GM12801 (cell line): ENCODE results near the gene UQCC3.

Experiments used
- TF ChIP-seq, protein P1 (sequence below): IDR thresholded peaks from one replicate; pipeline ENCODE4 v1.5.1; 2011; ENCODE audit warnings: control low read depth; ENCODE audit not compliant: insufficient read length; ENCODE audit errors: extremely low read depth

Gene UQCC3

DNA sequence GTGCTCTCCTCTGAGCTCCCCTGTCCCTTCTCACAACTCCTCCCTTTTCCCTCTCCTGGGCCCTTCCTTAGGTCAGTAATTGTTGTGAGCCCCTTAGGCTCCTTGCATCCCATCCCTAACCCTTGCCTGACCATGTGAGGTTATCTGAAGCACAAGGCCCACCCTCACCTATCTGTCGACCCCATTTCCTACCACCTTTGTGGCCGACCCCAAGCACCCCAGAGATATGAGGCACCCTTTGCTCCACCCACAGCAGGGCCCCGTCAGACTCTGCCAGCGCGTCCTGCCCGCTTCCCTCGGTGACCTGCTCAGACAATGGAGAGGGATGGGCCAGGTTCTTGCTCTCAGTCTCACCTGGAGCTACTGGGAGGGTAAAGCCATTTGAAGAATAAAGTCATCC is 37.3 kb downstream of the UQCC3 start:
- TF ChIP-seq, protein P1, sequence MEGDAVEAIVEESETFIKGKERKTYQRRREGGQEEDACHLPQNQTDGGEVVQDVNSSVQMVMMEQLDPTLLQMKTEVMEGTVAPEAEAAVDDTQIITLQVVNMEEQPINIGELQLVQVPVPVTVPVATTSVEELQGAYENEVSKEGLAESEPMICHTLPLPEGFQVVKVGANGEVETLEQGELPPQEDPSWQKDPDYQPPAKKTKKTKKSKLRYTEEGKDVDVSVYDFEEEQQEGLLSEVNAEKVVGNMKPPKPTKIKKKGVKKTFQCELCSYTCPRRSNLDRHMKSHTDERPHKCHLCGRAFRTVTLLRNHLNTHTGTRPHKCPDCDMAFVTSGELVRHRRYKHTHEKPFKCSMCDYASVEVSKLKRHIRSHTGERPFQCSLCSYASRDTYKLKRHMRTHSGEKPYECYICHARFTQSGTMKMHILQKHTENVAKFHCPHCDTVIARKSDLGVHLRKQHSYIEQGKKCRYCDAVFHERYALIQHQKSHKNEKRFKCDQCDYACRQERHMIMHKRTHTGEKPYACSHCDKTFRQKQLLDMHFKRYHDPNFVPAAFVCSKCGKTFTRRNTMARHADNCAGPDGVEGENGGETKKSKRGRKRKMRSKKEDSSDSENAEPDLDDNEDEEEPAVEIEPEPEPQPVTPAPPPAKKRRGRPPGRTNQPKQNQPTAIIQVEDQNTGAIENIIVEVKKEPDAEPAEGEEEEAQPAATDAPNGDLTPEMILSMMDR, result no peak

DNA sequence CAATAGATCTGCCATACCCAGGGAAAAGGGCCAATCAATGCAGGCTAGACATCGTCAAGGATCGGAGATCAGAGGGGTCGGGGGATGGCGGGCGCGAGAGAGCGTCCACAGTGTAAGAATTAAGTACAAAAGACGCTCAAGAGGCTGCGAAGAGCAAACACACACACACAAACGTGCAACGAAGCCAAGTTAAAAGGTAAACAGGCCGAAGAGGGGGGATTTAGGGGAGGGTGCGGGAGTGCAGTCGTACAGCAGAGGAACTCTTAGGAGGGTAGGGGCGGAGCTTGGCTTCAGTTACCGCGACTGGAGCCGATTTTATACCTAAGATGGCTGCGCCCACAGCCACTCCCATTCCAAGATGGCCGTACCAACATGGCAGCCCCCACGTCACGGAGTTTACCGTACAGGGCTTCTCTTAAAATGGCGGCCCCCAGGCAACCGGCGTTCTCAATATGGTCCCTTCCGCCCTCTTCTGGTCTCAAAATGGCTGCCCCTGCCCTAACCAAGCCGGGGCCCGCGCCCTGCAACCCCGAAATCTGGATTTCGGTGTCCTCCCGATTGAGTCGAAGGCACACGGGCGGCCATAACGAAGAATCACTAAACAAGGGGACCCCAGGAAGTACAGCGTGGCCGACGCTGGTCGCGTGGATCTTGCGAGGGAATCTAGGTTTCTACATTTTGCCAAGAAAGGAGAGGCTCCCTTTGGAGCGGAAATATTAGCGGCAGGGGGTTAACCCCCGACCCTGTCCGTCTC is 38.0 kb downstream of the UQCC3 start:
- TF ChIP-seq, protein P1, result no peak

DNA sequence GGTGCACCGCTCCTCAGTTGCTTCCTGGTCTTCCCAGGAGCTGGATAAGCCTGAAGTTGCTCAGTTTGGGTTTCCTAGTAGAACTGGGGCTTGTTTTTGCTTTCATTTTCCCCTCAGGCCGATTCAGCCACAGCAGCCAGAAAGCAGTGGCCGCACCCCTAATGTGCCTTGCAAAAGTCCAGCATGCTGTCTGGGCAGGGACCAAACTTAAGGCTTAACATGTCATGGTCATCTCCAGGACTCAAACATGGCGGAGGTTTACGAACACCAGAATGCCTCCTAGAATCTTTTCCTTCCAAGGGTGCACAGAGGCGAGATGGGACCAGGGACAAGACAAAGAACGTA is 38.5 kb downstream of the UQCC3 start:
- TF ChIP-seq, protein P1, result no peak

DNA sequence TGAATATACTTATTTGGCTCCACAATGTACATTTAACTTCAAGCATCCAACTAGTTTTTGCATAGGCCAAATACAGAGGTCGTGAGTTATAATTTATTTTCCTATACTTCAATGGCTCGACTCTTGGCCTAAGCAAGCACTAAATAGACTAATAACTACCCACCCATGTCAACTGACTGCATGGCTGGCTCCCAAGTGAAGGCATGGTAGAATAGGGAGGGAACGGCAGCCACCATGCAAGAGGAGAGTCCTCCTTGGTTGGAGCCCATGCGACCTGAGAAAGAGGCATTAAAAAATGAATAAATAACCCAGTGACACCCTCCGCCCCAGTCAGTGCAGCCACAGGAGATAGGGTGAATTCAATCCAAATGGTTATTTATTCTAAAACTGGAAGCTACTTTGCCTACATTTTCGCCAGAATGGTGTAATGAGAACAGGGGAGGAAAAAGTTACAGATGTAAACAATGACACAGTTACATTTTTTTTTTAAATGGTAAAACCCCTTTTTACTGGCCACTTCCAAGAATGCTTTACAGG is 40.9 kb downstream of the UQCC3 start:
- TF ChIP-seq, protein P1, result no peak

DNA sequence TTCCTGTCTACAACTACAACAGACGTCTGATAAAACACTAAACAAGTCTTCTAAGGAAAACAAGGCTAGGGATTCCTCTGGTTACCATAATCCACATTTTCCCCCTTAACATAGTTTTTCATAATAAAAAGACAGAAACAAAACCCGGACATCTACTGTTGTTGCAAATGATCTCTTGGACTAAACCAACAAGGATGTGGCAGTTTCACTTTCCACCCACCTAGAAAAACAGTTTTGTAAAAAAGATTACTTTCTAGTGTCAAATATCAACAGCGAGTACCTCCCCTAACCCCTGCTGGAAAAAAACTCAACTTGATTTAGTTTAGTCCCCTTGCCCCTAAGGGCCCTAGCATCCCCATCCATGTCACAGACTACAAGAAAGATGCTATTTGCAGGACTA is 41.4 kb downstream of the UQCC3 start:
- TF ChIP-seq, protein P1, result no peak

DNA sequence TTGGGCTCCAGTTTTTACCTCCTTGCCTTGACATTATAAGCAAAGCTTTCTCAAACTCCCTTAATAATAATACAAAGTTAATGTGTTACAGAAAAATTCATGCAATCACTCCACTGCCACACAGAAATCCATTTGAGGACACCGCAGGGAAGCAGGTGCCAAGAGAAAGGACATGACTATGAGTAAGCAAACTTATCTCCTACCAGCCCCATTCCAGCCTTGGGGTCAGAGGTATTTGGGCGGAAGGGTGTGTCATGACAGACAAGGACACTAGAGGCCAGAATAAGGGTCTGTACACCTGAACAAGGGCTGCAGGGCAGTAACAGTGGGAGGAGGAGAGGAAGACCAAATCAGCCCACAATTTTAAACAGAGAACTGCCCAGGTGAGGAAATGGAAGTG is 41.9 kb downstream of the UQCC3 start:
- TF ChIP-seq, protein P1, result no peak

DNA sequence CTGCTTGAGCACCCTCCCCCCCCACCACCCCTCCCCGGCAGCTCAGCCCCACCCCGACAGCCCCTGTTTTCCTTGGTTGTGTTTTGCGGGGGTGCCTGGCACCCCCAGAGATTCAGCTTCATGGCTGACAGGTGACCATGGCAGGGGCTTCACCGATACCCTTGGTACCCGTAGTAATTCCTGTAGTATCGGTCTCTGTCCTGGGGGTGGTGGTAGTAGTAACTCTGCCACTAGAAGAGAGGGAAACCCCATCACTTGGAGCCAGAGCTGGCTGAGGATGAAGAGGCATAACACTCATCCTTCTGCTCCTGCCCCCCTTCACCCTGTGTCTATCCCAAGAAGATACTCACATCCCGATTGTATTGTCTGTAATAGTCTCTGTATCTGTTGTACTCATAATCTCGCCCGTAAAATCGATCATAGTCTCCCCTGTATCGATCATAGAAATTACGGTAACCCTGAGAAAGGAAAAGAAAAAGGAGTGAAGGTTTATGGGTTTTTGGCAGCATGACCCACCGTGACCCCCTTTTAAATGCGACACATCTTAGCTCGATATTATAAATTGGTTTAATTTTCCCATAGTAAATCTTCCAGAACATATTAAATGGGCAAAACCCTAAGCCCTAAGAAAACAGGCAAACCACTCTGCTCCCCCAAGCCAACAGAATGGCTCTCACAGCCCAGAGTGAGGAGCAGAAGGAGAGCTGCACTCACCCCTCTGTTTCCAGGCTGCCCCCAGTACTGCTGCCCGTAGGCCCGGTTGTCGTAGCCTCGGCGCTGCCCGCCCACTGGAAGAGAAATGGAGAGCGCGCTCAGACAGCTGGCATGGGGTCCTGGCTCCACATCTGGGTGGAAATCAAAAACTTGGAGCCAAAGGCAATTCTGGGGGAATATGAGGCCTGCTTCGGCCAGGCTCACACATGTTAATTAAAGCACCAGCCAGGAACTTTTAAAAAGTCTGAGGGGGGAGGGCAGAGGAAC is 44.0 kb downstream of the UQCC3 start:
- TF ChIP-seq, protein P1, result no peak
